ENCODE results near the gene TOR4A.
A peak's percentile ranks its signal among the peaks of the same experiment; 100 is the strongest.

The TOR4A gene

GRCh38 chr9:137304383-137305059 is 27.0 kb downstream of the TOR4A start:
- DNase-seq (ENCODE audit: low read depth in 3 of 3, low spot score in 1 of 3) = no peak

- peak in 1 of 3 donors; percentile 39 for DNase-seq (ENCODE audit: low read depth in 3 of 3, low spot score in 1 of 3)
These were observed 27.7 kb downstream of the TOR4A start for GRCh38 chr9:137305060-137305797.

- DNase-seq (ENCODE audit: low read depth in 3 of 3, low spot score in 1 of 3) = no peak
These were observed 28.2 kb downstream of the TOR4A start for GRCh38 chr9:137305798-137306065.

- DNase-seq (ENCODE audit: low read depth in 3 of 3, low spot score in 1 of 3) = no peak
These were observed 28.7 kb downstream of the TOR4A start for GRCh38 chr9:137306066-137306849.

- no peak for DNase-seq (ENCODE audit: low read depth in 3 of 3, low spot score in 1 of 3)
These were observed 29.3 kb downstream of the TOR4A start for GRCh38 chr9:137306850-137307254.

GRCh38 chr9:137307255-137308056 is 29.9 kb downstream of the TOR4A start:
- DNase-seq (ENCODE audit: low read depth in 3 of 3, low spot score in 1 of 3) = no peak

- DNase-seq (ENCODE audit: low read depth in 3 of 3, low spot score in 1 of 3) = no peak
These were observed 30.6 kb downstream of the TOR4A start for GRCh38 chr9:137308057-137308619.

- no peak for DNase-seq (ENCODE audit: low read depth in 3 of 3, low spot score in 1 of 3)
These were observed 32.1 kb downstream of the TOR4A start for GRCh38 chr9:137309368-137310188.

GRCh38 chr9:137310189-137311052 is 32.9 kb downstream of the TOR4A start:
- DNase-seq (ENCODE audit: low read depth in 3 of 3, low spot score in 1 of 3) = no peak

GRCh38 chr9:137311171-137311985 is 33.9 kb downstream of the TOR4A start:
- no peak for DNase-seq (ENCODE audit: low read depth in 3 of 3, low spot score in 1 of 3)

- no peak for DNase-seq (ENCODE audit: low read depth in 3 of 3, low spot score in 1 of 3)
These were observed 34.7 kb downstream of the TOR4A start for GRCh38 chr9:137311986-137312851.

- no peak for DNase-seq (ENCODE audit: low read depth in 3 of 3, low spot score in 1 of 3)
These were observed 35.4 kb downstream of the TOR4A start for GRCh38 chr9:137312852-137313325.

GRCh38 chr9:137313326-137313936 is 35.9 kb downstream of the TOR4A start:
- no peak for DNase-seq (ENCODE audit: low read depth in 3 of 3, low spot score in 1 of 3)

- DNase-seq (ENCODE audit: low read depth in 3 of 3, low spot score in 1 of 3) = no peak
These were observed 36.5 kb downstream of the TOR4A start for GRCh38 chr9:137313956-137314560.

- DNase-seq (ENCODE audit: low read depth in 3 of 3, low spot score in 1 of 3) = no peak
These were observed 37.3 kb downstream of the TOR4A start for GRCh38 chr9:137314561-137315560.
